Fibroblast of skin of back (primary cell): Measurements from ENCODE around the gene RFC1.
"Not testable (repeated sequence)": the region's sequence is repeated elsewhere in the genome, so short reads cannot be mapped to it uniquely, and the experiment has no call there.

Source experiments
- DNase-seq: peaks from one replicate; pipeline ENCODE4 v3.0.0-alpha.2; 2013

RFC1 gene

GRCh38 chr4:39354254-39354552, 12.0 kb downstream of the RFC1 start:
- no peak for DNase-seq

DNA sequence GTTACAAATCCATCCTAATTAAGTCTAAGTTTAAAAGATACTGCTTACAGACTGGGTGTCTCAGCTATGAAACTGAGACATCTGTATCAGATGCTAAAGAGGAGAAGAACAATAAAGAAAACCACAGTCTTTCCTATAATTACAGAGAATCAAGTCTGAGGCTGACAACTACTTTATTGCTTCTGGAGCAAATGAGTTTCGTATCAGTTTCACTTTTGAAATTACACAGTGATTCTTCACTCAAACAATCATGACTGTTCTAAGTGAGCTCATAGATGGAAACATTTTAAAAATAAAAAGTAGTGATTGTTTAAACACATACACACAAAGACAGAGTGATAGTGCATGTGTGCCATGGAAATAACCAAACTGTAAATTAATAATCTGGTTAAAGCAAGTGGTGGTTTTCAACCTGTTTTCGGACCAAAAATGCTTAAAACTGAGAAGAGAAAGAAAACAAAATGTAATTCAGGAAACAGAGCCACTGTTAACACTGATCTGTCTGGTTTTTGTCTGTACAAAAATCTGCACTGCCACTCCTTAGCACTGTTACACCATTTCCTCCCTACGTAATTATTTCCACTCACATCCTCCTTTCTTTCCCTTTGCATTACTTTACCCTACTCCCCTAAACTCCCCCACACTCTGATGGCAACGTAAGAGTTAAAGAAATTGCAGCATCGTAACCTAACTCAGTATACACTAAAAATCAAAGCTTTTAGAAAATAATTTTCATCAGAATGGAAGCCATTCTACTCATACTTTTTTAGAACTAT, 12.5 kb downstream of the RFC1 start:
- peak; percentile 50 for DNase-seq

GRCh38 chr4:39353149-39353477, 13.0 kb downstream of the RFC1 start:
- DNase-seq: not testable (repeated sequence)

DNA sequence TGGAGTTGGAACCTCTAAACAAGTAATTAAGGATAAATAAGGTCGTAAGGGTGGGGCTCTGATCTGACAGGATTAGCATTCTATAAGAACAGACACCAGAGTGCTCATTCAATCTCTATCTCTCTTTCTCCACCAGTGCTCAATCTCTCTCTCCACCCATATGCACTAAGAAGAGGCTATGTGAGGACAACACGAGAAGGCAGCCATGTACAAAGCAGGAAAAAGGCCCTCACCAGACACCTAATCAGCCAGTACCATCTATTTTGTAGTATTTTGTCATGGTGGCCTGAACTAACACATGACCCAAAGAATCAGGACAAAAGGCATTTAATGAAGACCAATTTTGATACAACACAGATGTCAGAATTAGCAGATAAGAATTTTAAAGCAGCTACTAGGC, 16.8 kb downstream of the RFC1 start:
- DNase-seq: no peak

GRCh38 chr4:39348371-39349315, 17.5 kb downstream of the RFC1 start:
- DNase-seq: peak; percentile 58

DNA sequence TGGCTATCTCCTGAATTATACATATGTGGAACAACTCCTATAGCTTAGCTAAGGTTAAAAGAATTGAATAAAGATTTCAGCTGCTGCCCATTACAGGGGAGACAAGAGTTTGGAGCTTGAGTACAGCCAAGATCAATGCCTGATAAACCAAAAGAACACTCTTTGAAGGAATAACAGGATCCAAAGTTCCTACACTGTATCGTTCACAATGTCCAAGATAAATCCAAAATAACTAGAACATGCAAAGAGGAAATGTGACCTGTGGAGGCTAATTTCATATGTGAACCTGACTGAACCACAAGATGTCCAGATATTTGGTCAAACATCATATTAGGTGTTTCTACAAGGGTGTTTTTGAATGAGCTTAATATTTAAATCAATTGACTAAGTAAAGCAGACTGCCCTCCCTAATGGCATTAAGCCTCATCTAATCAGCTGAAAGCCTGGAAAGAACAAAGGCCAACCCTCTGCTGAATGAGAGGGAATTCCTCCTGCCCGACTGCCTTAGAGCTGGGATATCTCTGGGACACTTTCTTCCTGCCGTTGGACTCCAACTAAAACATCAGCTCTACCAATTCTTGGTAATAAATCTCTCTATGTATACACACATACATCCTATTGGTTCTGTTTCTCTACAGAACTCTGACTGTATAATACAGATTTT, 19.2 kb downstream of the RFC1 start:
- DNase-seq: no peak

GRCh38 chr4:39342731-39343130, 23.4 kb downstream of the RFC1 start:
- DNase-seq: no peak

- no peak for DNase-seq
These were observed 25.0 kb downstream of the RFC1 start for GRCh38 chr4:39341075-39341725.

GRCh38 chr4:39339968-39340367, 26.2 kb downstream of the RFC1 start:
- DNase-seq: no peak

DNA sequence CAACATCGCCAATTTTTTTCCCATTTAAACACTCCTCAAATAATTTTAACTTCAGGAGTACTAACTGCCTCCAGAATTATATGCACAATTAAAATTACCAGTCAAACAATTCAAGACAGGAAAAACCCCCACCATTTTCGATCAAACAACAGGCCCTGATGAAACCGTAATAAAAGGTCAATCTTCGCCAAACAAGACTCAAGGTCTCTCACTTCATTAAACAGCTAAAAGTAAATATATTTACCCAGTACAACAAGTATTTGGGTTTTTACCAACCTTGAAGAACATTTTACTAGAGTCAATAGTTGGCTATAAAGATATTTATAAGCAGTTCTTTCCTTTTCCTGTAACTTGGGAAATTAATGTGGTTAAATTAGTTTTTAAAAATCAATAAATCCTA, 28.3 kb downstream of the RFC1 start:
- DNase-seq: no peak

DNA sequence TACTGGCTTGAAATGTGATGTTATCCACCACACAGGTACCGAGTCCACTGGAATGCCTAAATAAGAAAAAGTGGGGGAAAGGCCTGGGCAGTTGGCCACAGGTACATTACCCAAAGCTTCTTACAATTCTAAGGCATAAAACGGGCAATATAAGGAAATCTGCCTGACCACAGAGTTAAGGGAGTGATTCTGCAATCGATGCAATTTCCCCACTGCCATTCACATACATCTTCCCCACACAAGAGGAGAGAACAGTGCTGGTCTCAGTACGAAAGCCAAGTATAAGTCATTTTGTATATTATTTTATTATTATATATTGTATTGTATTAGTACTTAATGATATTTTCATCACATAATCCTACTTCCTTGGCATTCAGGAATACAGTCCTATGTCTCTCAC, 30.6 kb downstream of the RFC1 start:
- no peak for DNase-seq

- peak; percentile 12 for DNase-seq
These were observed 35.0 kb downstream of the RFC1 start for GRCh38 chr4:39331191-39331590.

GRCh38 chr4:39330353-39330752, 35.8 kb downstream of the RFC1 start:
- no peak for DNase-seq

DNA sequence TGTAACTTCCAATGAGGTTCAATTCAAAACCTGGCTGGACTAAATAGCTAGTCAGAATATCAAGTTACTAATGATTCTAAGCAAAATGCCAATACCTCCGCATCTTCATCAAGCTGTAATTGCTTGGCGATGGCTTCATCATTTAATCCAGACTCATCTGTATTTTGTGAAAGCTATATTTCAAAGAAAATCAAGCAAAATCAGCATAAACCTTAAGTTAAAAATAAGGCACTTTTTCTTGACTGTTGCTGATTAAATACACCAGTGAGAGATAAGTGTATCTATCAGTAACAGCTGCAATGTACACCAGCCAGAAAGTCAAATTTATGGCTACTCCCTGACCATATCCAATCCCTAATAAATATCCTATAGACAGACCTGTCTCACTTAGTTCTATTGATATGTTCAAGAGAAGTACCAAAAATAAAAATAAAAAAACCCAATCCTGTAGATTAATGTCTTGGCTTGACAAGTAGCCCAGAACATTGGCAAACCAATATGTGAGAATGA, 39.6 kb downstream of the RFC1 start:
- DNase-seq: no peak

GRCh38 chr4:39324897-39325613, 41.1 kb downstream of the RFC1 start:
- DNase-seq: no peak

- DNase-seq: no peak
These were observed 41.7 kb downstream of the RFC1 start for GRCh38 chr4:39324446-39324845.

DNA sequence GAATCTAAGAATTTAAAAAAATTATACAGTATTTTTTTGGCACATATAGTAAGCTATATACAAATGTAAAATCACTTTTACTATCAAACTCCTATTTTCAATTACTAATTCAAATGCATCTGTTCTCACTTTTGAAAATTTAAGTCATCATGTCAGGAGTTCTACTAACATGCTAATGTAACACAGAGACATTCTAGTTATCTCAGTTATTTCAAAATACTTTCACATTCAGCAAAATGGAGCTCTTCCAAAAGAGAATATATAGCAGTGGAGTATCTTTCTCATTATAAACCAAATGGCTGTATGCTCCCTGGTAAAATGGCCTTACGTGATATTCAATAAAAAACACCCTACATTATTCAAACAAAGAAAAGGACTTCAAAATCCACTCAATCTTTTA, 42.3 kb downstream of the RFC1 start:
- DNase-seq: no peak

DNA sequence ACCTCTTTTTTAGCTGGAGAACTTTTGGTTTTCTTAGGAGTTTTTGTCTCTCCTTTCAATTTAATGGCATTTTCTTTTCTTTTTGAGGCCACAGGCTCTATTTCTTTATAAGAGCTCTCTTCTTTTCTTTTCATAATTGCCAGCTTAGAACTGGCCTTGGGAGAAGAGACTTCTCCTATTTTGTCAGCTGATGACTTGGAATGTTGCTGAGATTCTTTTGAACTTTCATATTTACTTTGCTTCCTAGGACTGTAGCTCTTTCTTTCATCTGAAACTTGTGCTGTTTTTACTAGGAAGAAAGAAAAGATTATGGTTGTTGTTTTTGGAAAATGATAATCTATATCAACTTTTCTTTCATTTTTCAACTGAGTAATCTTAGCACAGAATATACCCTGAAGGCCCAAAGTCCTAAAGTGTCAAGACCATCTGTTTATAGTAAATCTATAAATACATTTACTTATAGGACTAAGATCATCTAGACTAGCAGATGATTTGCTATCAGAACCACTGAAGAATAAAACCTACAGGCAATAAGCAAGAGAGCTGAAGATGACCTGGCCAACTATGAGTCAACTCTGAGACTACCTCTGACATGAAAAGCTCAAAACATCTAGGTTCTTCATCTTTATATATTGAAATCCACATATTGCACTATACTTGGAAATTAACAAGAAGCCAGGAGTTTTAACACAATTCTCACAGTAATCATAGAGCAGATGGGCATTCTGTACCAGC, 45.6 kb downstream of the RFC1 start:
- peak; percentile 70 for DNase-seq

- DNase-seq: peak; percentile 91
These were observed 46.5 kb downstream of the RFC1 start for GRCh38 chr4:39319676-39320075.

GRCh38 chr4:39312816-39313215, 53.3 kb downstream of the RFC1 start:
- DNase-seq: no peak

GRCh38 chr4:39308611-39309010, 57.6 kb downstream of the RFC1 start:
- DNase-seq: no peak
